Measurements from ENCODE around the gene GKN2. TPM values are rescaled to one million over a fixed set of nuclear protein-coding genes. Genes with fewer than 3 reads are reported as not detected.
"Not testable (repeated sequence)": the region's sequence is repeated elsewhere in the genome, so short reads cannot be mapped to it uniquely, and the experiment has no call there.

GKN2 gene
- total RNA-seq, 2 experiments from 2014 or later: not detected

DNA sequence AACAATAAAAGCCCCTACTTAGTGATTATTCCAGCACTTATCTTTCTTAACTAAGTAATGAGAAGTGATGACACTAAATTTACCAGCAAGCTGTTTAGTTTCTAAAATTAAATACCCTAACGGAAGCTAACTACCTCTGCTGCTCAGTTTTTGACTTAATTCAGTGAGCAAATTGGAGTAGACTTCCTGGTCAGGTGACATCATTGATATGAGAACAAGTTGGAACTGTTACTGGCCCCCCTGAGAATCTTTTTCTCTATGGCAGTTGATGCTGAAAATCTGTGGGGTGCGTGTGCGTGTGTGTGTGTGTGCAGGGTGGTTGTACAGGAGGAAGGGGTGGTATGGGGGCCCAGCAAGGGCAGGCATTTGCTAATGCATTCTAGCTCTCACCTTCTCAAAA, 46.0 kb downstream of the GKN2 start:
- ChIA-PET POLR2A (no interaction called here), CTCF (interaction anchor here (0.9 to 2.5 kb wide), 6 partner anchors 19 to 155 kb away, joined by 3 to 15 read pairs (median 5); no protein-coding TSS in a partner anchor)

DNA sequence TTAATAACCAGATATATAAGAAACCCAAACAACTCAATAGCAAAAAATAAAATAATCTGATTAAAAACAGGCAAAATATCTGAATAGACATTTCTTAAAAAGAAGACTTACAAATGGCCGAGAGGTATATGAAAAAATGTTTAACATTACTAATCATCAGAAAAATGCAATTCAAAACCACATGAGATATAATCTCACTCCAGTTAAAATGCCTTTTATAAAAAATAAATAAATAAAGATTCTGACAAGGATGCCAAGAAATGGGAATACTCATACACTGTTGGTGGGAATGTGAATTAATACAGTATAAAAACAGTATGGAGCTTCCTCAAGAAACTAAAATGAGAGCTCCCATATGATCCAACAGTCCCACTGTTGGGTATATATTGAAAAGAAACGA, 47.6 kb downstream of the GKN2 start:
- CTCF ChIA-PET: no interaction called here
- POLR2A ChIA-PET: no interaction called here

DNA sequence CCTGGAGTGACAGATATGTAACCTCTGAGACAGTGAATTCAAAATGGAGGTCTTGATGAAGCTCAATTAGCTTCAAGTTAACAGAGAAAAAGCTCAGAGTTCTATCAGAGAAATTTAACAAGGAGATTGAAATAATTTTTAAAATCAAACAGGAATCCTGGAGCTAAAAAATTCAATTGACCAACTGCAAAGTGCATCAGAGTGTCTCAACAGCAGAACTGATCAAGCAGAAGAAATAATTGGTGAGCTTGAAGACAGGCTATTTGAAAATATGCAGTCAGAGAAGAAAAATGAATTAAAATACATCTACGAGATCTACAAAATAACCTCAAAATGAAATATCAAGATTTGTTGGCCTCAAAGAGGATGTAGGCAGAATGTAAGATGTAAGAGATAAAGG, 51.1 kb downstream of the GKN2 start:
- POLR2A ChIA-PET: no interaction called here
- CTCF ChIA-PET: interaction anchor here (0.6 to 1.2 kb wide), 2 partner anchors 112 to 139 kb away, joined by 3 to 5 read pairs; no protein-coding TSS in a partner anchor

- CTCF ChIA-PET: interaction anchor here (0.6 to 1.2 kb wide), 2 partner anchors 112 to 139 kb away, joined by 3 to 5 read pairs; no protein-coding TSS in a partner anchor
- POLR2A ChIA-PET: no interaction called here
Measured at GRCh38 chr2:68901199-68901514, 51.5 kb downstream of the GKN2 start.

GRCh38 chr2:68900496-68901198, 52.0 kb downstream of the GKN2 start:
- CTCF ChIA-PET: no interaction called here
- POLR2A ChIA-PET: no interaction called here

DNA sequence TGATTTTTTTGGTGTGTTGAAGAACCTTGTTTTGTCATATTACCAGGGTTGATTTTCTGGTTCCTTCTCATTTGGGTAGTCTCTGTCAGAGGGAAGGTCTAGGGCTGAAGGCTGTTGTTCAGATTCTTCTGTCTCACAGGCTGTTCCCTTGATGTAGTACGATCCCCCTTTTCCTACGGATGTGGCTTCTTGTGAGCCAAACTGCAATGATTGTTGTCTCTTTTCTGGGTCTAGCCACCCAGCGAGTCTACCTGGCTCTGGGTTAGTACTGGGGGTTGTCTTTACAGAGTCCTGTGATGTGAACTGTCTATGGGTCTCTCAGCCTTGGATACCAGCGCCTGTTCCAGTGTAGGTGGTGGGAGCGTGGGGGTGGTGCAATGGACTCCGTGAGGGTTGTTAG, 56.7 kb downstream of the GKN2 start:
- CTCF ChIA-PET, POLR2A ChIA-PET: not testable (repeated sequence)

Other genes with a start within 250 kb of the GKN2 start
- gene ARHGAP25, start 218.1 kb downstream of the GKN2 start, total RNA-seq: 10 to 100 TPM; 63.6 to 64.0 TPM
- gene BMP10, start 81.5 kb downstream of the GKN2 start, total RNA-seq: not detected
- not detected for gene GKN1, start 21.7 kb upstream of the GKN2 start, total RNA-seq
- under 1 TPM; 0.30 to 0.38 TPM for gene ANTXR1, start 60.3 kb upstream of the GKN2 start, total RNA-seq